IPS-18c (cell line): ENCODE data around the gene TCEANC2.

Experiments used
- H3K4me3 ChIP-seq: 2 replicates; pipeline ENCODE4 v1.7.0; 2013; ENCODE audit warnings: low read depth, mild to moderate bottlenecking, low read length, moderate library complexity; ENCODE audit not compliant: insufficient read depth
- H3K9me3 ChIP-seq: one replicate; pipeline ENCODE4 v1.6.1; 2013; ENCODE audit warnings: mild to moderate bottlenecking, low read length, moderate library complexity; ENCODE audit not compliant: control insufficient read depth, insufficient read depth

Gene TCEANC2

DNA sequence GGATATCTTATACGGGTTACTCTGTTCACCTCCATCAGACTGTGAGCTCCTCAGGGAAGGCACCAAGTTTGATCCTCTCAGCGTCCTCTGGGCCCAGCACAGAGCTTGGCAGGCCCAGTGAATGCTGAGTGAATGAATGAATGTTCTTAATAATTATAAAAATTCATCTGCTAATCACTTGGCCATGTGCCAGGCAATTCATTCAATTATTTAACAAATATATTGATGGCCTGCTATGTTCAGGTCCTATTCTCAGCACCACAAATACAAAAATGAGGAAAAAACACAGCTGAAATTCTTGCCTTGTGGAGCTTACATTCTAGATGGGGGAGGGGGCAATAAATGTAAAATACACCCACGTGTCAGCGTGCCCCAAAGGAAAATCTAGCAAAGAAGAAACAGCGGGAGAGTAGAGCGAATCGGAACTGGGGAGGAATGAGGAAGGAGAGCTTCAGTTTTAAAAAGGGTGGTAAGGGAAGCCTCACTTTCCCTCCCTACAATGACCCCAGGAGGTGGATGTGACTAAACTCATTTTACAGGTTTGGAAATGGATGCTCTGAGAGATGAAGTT lies 83.6 kb downstream of the TCEANC2 start:
- H3K9me3 ChIP-seq, result no peaks in the 10 kb centered on the region
- no peak overlapping the region for H3K4me3 ChIP-seq

DNA sequence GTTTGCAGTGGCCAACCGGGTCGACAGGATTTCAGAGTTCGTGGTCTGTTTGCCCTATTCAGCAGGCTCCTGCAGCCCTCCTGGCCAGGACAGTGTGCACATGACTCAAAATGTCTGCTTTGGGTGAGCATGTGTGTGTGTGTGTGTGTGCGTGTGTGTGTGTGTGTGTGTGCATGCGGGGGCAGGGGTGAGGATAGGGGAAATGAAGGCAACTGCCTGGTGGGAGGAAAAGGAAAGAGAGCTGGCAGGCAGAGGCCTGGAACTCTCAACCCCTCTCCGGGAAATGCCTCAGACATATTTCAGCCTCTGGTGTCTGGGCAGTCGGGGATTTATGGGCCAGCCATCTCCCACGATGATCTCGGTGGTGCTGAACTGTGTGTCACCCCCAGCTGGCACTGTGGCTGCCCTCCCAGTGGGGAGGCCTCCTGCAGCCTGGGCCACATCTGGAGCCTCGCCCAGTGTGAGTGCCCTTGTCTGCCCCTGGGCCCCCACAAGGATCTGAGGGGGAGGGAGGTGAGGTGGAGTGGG lies 84.2 kb downstream of the TCEANC2 start:
- Histone ChIP-seq H3K4me3 (no peak overlapping the region), H3K9me3 (no peaks in the 10 kb centered on the region)

DNA sequence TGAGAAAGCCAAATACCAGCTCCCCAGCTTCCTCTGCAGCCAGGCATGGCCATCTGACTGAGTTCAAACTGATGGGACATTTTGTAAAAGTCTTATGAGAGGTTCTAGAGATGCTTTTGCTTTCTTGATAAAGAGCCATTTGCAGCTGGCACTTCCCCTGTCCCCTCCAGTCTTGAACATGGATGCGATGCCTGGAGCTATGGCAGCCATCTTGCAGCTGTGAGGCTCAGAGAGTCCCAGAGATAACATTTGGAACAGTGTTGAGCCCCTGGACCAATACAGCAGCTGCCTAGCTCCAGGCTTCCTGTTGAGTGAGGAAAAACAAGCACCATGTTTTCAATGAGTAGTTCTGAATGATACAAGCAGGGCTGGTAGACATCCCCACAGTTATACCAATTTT lies 85.6 kb downstream of the TCEANC2 start:
- H3K9me3 ChIP-seq, result no peaks in the 10 kb centered on the region
- no peak overlapping the region for H3K4me3 ChIP-seq

DNA sequence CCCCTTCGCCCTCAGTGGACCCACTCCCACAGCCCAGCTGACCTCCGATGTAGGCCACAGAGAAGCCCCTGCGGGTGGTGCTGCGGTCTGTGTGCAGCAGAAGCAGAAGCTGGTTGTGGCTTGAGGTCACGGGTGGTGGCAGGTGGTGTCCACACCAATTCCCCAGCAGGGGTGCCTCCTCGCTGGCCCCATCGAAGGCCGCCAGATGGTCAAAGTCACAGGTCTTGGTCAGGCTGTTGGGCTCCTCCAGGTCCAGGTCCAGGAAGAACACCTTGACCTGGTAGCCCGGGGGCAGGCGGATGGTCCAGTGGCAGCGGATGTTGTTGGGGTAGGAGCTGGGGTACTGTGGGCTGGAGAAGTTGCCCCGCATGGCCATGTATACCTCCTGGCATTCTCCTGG lies 86.3 kb downstream of the TCEANC2 start:
- Histone ChIP-seq H3K4me3 (no peak overlapping the region), H3K9me3 (no peaks in the 10 kb centered on the region)

DNA sequence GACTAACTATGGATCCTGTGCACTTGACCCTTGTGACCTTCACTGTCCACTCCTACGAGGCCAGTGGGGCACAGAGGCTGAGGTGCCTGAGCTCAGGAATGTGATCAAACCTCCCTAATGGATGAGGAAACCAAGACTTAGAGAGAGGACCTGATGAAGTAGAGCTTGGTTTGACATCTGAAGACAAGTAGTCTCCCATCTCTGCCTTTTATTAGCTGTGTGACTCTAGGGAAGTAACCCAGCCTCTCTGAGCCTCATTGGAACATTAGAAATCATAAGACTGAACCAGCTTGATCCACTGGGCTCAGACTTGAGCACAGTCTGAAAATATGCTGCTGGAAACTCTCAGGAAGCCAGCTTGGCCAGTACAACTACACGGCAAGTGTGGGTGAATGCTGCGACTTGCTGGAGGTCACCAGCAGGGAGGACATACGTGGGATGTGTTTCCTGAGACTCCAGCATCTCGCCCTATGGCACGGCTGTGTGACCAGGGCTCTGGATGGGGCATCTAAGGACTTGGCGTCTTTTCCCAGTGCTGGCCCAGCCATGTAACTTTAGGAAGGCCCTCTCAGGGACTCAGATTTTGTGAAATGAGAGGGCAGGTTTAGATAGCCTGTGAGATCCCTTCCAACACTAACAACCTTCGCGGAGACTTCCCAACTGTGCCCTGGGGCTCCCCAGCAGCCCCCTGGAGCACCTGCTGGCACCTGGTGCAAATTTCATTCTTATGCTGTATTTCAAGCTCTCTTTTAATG lies 88.9 kb downstream of the TCEANC2 start:
- Histone ChIP-seq H3K9me3 (no peaks in the 10 kb centered on the region), H3K4me3 (no peak overlapping the region)

DNA sequence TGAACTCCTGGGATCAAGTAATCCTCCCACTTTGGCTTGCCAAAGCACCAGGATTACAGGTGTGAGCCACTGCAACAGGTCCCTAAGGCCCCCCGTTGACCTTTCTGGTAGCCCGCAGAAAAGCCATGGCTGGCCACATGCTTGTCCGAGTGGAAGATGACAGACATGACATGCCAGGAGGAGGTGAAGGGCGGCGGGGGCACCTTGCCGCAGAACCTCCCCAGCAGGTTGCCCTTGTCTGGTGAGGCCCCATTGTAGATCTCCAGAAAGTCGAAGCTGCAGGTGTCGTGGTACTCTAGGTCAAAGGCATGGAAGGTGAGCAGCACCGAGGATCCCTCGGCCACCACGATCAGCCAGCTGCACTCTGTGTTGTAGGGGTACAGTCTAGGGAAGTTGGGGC lies 91.0 kb downstream of the TCEANC2 start:
- Histone ChIP-seq H3K9me3 (no peaks in the 10 kb centered on the region), H3K4me3 (no peak overlapping the region)

DNA sequence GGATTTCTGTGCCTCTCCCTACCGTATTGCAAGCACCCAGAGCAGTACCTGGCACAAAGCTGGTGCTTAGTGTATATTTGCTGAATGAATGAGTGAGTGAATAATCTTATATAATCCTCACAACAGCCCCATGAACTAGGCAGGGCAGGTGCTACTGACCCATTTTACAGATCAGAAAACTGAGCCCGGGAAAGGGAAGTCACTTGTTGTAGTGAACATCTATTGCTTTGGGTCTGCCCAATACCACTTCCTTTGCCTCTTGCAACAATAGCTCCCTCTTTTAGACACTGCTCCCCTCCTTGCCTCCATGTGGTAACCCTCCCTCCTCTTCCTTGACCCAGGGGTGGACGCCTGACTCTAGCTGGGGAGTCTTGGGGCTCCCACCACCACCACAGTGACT lies 96.3 kb downstream of the TCEANC2 start:
- Histone ChIP-seq H3K4me3 (no peak overlapping the region), H3K9me3 (peaks cover 2% of the 10 kb centered on the region)

DNA sequence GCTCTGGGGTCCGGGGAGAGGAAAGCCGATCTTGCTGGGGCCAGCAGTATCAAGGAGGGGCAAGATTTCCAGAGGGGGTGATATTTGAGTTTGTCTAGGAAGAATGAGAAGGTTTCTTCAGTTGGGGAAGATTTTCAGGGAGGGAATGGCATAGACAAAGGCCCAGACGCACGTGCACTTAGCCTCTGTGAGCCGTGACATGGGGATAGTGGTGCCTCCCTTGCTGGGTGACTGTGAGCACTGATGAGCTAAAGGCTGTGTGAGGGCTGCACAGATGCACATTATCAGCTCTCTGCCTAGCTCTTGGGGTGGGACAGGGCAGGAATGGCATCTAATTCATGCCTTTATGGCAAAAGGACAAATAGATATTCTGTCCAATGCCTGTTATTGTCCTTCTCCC lies 97.6 kb downstream of the TCEANC2 start:
- Histone ChIP-seq H3K4me3 (no peak overlapping the region), H3K9me3 (peaks cover 2% of the 10 kb centered on the region)

DNA sequence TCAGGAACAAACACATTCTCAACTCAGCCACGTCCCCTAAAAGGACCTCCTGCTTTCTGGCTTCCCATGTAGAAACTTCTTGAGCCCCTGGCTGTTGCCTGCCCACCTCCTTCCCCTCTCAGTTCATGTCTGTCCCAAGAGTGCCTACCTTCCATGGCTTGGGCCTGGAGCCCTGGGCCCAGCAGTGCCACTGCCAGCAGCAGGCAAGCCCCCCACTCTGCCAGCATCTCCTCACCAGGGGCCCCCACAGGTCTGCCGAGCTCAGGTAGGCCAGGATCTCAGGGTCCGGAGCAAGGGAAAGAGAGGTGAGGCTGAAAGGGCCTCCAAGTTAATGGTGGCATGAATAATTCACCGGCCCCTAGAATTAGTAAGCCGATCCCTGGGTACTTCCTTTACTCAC lies 99.3 kb downstream of the TCEANC2 start, which contains the start of gene CDCP2:
Gene CDCP2 (minus strand): TSS at position 305 of the 400 bp plus-strand sequence. CDS start 78 bp downstream, at position 227.
- H3K4me3 ChIP-seq, result no peak within 1 kb of the TSS

DNA sequence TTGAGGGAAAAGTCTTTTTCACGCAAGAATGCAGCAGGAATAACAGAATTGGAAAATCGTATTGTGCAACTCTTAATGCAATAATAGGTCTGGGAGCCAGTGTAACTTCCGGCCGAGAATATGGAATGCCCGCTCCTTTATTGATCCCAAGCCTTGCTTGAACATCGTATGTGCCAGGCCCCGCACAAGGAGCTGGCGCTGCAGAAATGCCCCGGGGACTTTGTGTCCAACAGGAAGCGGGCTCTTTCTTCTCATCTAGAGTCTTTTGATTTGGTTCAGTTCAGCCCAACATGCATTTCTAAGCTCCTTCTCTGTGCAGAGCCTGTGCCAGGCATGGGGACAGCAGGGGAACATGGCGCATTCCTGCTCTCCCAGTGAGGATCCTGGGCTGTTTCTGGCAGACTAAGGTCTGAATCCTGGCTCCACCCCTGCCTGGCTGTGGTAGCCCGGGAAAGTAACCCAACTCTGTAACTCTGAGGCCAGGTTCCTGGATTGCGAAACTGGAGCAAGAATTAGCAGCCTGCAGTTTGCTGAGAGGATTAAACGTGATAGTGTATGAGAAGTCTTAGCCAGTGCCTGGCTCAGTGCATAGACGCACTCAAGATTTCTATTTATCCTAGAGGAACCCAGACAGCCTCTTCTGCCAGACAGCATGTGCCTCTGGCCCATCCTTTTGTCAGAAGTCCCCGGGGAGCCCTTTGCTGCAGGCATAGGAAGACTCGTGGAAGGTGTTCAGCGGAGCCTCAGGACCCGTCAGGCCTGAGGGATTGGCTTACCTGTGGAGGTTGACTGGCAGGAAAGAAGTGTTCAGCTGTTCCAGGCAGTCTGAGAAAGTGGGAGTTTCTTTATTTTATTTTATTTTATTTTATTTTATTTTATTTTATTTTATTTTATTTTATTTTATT lies 100.4 kb downstream of the TCEANC2 start:
- Histone ChIP-seq H3K4me3 (no peak overlapping the region), H3K9me3 (peaks cover 2% of the 10 kb centered on the region)

More for the DNA sequence above, 99.3 kb downstream of the TCEANC2 start, which contains the start of gene CDCP2:
- peaks cover 2% of the 10 kb centered on the region for H3K9me3 ChIP-seq
